GM12864 (cell line): ENCODE results near the gene ENO2.
"Not testable (repeated sequence)": the region's sequence is repeated elsewhere in the genome, so short reads cannot be mapped to it uniquely, and the experiment has no call there.

ENCODE experiments used
- DNase-seq: peaks from one replicate; pipeline ENCODE4 v3.0.0-alpha.2; 2011; ENCODE audit warnings: low read depth
- H3K4me3 ChIP-seq: 2 replicates; pipeline ENCODE4 v1.5.1; 2011; ENCODE audit warnings: mild to moderate bottlenecking, low read depth, low read length, control low read depth
- TF ChIP-seq, protein P1 (sequence below): IDR thresholded peaks from 2 replicates; pipeline ENCODE4 v1.5.1; 2011; ENCODE audit warnings: low read depth, mild to moderate bottlenecking, moderate library complexity, low read length, control low read depth, inconsistent platforms; ENCODE audit errors: missing control alignments

Gene ENO2

DNA sequence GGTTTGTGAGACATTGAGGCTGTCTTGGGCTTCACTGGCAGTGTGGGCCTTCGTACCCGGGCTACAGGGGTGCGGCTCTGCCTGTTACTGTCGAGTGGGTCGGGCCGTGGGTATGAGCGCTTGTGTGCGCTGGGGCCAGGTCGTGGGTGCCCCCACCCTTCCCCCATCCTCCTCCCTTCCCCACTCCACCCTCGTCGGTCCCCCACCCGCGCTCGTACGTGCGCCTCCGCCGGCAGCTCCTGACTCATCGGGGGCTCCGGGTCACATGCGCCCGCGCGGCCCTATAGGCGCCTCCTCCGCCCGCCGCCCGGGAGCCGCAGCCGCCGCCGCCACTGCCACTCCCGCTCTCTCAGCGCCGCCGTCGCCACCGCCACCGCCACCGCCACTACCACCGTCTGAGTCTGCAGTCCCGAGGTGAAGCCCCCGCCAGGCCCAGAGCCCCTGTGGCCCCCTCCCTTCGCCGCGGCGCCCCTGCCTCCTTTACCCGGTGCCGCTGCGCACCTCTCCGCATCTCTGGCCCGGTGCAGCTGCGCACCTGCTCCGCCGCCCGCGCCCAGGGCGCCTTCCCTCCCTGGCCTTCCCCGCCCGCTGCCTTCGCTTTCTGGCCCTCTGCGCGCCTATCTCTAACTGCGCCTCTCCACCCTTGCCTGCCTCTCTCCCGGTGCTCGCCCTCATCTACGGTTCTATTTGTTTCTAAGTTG, at the start of gene ENO2:
Gene ENO2 (plus strand): TSS at position 335 of the 701 bp plus-strand sequence. CDS start 1,253 bp downstream, outside the sequence.
- no peak for DNase-seq
- TF ChIP-seq, protein P1, sequence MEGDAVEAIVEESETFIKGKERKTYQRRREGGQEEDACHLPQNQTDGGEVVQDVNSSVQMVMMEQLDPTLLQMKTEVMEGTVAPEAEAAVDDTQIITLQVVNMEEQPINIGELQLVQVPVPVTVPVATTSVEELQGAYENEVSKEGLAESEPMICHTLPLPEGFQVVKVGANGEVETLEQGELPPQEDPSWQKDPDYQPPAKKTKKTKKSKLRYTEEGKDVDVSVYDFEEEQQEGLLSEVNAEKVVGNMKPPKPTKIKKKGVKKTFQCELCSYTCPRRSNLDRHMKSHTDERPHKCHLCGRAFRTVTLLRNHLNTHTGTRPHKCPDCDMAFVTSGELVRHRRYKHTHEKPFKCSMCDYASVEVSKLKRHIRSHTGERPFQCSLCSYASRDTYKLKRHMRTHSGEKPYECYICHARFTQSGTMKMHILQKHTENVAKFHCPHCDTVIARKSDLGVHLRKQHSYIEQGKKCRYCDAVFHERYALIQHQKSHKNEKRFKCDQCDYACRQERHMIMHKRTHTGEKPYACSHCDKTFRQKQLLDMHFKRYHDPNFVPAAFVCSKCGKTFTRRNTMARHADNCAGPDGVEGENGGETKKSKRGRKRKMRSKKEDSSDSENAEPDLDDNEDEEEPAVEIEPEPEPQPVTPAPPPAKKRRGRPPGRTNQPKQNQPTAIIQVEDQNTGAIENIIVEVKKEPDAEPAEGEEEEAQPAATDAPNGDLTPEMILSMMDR: no peak
- H3K4me3 ChIP-seq: peak within 1 kb of the TSS; percentile 76

DNA sequence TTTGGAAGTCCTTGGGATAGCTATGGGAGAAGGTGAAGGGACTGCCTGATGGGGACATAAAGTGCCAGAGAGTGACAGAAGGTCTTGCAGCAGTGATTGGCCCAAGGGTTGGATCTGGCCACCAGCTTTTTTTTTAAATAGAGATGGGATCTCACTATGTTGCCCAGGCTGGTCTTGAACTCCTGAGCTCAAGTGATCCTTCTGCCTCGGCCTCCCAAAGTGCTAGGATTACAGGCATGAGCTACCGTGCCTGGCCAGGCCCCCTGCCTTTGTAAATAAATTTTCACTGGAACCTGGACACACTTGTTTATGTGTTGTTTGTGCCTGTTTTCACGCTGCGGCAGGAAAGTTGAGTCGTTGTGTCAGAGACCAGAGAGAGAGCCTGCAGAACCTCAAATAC, 49.1 kb upstream of the ENO2 start:
- DNase-seq, H3K4me3 ChIP-seq: not testable (repeated sequence)

DNA sequence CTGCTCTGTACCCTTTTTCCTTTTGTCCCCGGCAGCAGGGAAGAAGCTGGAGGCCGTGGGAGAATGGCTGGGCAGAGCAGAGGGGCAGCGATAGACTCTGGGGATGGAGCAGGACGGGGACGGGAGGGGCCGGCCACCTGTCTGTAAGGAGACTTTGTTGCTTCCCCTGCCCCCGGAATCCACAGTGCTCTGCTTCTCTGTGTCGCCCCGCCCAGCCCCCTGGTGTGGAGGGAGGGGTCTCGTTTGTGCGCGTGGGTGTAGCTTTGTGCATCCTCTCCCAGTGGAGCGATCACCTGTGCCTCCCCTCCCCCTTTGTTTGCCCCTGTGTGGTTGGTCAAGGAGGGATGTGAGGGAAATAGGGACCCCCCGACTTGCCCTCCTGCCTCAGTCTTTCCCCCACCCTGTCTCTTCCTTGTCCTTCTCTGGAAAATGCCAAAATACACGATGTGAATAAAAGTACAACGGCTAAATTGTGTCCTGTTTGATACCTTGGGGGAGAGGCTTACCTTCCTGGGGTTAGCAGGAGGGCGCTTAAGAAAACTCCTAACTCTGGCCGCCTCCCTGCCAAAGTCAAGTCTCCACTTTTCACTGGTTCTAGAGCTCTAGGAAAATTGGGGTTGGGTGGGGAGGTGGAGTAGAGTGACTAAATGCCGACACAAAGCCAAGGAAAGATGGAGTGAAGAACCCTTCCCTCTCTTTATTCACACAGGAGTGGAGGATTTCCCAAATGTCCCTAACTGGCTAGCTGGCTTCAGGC, 48.0 kb upstream of the ENO2 start:
- peak overlapping the region; percentile 74; the same call in 1 of the 2 replicates for H3K4me3 ChIP-seq
- no peak for DNase-seq
- TF ChIP-seq, protein P1: no peak

DNA sequence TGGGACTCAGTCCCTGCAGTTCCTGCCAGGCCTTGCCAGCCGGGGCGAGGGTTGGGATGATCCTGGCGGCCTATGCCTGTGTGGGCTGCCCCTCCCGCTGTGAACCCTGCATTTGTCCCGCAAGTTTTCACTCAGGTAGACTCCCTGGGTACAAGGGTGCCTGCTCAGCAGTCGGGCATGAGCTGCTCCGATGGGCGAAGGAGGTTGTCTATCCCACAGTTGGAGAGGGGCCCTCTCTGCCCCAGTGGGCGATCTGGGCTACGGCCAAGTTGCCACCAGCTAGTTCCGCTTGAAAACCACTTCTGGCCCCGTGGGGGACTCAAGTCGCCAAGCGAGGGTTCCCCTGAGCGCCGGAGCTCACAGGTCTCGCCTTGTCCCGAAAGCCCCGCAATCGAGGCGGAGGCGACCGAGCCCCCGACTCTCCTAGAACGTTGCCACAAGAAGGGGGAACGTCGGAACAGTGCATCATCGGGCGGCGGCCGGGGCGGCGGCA, 47.4 kb upstream of the ENO2 start:
- no peak for DNase-seq

DNA sequence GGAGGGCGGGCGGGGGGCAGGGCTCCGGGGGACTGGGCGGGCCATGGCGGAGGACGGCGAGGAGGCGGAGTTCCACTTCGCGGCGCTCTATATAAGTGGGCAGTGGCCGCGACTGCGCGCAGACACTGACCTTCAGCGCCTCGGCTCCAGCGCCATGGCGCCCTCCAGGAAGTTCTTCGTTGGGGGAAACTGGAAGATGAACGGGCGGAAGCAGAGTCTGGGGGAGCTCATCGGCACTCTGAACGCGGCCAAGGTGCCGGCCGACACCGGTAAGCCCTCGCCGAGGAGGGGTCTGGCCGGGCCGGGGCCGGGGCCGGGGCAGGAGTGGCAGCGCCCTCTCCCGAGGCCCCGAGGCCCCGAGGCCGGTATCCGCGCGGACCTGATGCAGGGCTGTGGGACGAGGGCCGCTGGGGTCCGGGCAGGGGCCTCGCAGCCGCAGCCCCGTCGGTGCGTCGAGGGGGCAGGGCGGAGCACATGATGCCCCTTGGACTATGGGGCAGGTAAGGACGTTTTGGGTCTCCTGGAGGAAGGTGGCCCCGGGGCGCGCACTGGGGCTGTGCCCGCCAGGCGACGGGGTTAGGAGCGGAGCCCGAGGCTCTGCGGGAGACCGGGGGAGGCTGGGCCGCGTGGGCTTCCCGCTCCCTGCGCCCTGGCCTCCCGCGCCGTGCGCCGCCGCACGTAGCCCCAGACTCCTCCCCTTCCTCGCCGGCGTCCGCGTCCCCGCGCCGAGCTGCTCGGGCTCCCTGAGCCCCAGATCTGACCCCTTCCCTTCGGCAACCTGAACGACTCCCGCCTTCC, 46.8 kb upstream of the ENO2 start, which contains the start of gene TPI1:
Gene TPI1 (plus strand): TSS at position 119 of the 798 bp plus-strand sequence. CDS start 36 bp downstream, at position 155.
- peak within 1 kb of the TSS; percentile 74 for H3K4me3 ChIP-seq
- TF ChIP-seq, protein P1: no peak
- no peak for DNase-seq

More for the DNA sequence above, 47.4 kb upstream of the ENO2 start:
- H3K4me3 ChIP-seq: peak overlapping the region; percentile 74
- TF ChIP-seq, protein P1: no peak

DNA sequence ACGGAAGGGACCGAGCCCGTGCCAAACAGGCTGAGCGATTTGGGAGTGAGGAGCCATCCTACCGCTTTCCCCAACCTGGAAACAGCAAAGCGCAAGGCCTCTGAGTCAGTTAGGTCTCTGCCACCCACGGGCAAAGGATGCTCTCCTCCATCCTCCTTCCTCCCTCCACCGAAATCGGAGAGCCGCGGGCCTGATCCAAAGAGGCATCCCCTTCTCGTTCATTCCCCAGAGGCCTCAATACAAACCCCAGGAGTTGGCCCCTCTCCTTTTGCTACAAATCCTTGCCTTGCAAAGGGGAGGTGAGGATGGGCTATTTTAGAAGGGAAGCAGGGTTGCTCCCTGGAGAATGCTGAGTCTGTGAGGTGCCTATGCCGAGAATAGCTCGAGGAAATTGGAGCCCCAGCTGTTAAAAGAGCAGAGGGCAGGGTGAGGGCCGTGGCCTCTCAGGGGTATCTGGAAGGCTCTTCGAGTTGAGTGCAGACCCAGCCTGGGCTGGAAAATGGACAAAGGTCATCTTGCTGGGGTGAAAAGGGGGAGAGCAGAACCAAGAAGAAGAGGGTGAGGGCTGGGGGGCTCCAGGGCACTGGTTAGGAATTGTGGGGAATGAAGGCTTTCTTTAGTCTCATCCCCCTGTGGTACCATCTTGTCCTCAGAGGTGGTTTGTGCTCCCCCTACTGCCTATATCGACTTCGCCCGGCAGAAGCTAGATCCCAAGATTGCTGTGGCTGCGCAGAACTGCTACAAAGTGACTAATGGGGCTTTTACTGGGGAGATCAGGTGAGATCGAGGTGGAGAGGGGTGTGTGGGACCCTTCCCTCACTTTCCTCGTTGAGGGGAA, 46.0 kb upstream of the ENO2 start:
- TF ChIP-seq, protein P1: peak; percentile 34
- DNase-seq: no peak

More for the DNA sequence above, 46.0 kb upstream of the ENO2 start:
- H3K4me3 ChIP-seq: peak overlapping the region; percentile 74
